ENCODE data around the gene IPP.
"Not testable (repeated sequence)": the region's sequence is repeated elsewhere in the genome, so short reads cannot be mapped to it uniquely, and the experiment has no call there.

Gene IPP

GRCh38 chr1:45750298-45751038 lies at the start of gene IPP:
IPP (minus strand) TSS chr1:45750653; CDS start chr1:45746411, 4,242 bp downstream.
- peak; percentile 100 for DNase-seq

- DNase-seq, result no peak
Observed at GRCh38 chr1:45796946-45797345, 46.5 kb upstream of the IPP start.

- no peak for DNase-seq
Observed at GRCh38 chr1:45796381-45796780, 45.9 kb upstream of the IPP start.

GRCh38 chr1:45793942-45794604 lies 43.6 kb upstream of the IPP start:
- DNase-seq, result peak; percentile 9

GRCh38 chr1:45792744-45793143 lies 42.3 kb upstream of the IPP start:
- no peak for DNase-seq

- DNase-seq, result no peak
Observed at GRCh38 chr1:45789601-45790000, 39.1 kb upstream of the IPP start.

GRCh38 chr1:45787905-45788304 lies 37.5 kb upstream of the IPP start:
- no peak for DNase-seq

GRCh38 chr1:45785583-45785982 lies 35.1 kb upstream of the IPP start:
- no peak for DNase-seq

GRCh38 chr1:45775794-45776193 lies 25.3 kb upstream of the IPP start:
- no peak for DNase-seq

- no peak for DNase-seq
Observed at GRCh38 chr1:45772971-45773370, 22.5 kb upstream of the IPP start.

- DNase-seq, result no peak
Observed at GRCh38 chr1:45769261-45769932, 18.9 kb upstream of the IPP start.

- DNase-seq, result no peak
Observed at GRCh38 chr1:45767035-45767434, 16.6 kb upstream of the IPP start.

- no peak for DNase-seq
Observed at GRCh38 chr1:45765999-45766792, 15.7 kb upstream of the IPP start.

- DNase-seq, result no peak
Observed at GRCh38 chr1:45762291-45762690, 11.8 kb upstream of the IPP start.

GRCh38 chr1:45755697-45756096 lies 5.2 kb upstream of the IPP start:
- DNase-seq, result no peak

GRCh38 chr1:45753248-45754037 lies 3.0 kb upstream of the IPP start:
- DNase-seq, result no peak

- no peak for DNase-seq
Observed at GRCh38 chr1:45752441-45753052, 2.1 kb upstream of the IPP start.

GRCh38 chr1:45752014-45752413 lies 1.6 kb upstream of the IPP start:
- DNase-seq, result no peak

GRCh38 chr1:45751039-45751838 lies 786 bp upstream of the IPP start:
- DNase-seq, result not testable (repeated sequence)

- no peak for DNase-seq
Observed at GRCh38 chr1:45746922-45747321, 3.5 kb downstream of the IPP start.

GRCh38 chr1:45739641-45740156 lies 10.8 kb downstream of the IPP start:
- not testable (repeated sequence) for DNase-seq
